ENCODE results near the gene STYXL2. TPM values are rescaled to one million over a fixed set of nuclear protein-coding genes. Genes with fewer than 3 reads are reported as not detected.

Gene STYXL2
- total and polyA plus RNA-seq, 2 of the 4 experiments (the other 2 are of a cell fraction), result not detected

- Histone ChIP-seq H2AFZ (replicated peaks; ENCODE audit: low read length, poor library complexity) (no peak overlapping the region), H3K9me1 (ENCODE audit: insufficient read depth, low read length) (no peaks in the 10 kb centered on the region), H3K18ac (ENCODE audit: low read depth, low read length) (no peak overlapping the region), H3K14ac (replicated peaks; ENCODE audit: low read depth, low read length) (no peak overlapping the region), H4K91ac (ENCODE audit: insufficient read depth, low read depth, low read length) (no peak overlapping the region), H3K4me1 (ENCODE audit: control insufficient read depth, insufficient read depth, low read length) (no peaks in the 10 kb centered on the region), H3K9ac (ENCODE audit: low read depth, low read length) (no peak overlapping the region), H2BK120ac (ENCODE audit: low read depth, low read length) (no peak overlapping the region), H3K4ac (ENCODE audit: low read depth, low read length) (no peak overlapping the region), H4K20me1 (ENCODE audit: insufficient read depth, low read length) (no peaks in the 10 kb centered on the region), H3K23ac (ENCODE audit: low read depth, low read length) (no peak overlapping the region), H2AK5ac (ENCODE audit: low read depth, low read length) (no peak overlapping the region), H2AK9ac (replicated peaks; ENCODE audit: low read depth, low read length, poor library complexity) (no peak overlapping the region), H2BK20ac (ENCODE audit: low read depth, low read length) (no peak overlapping the region), H4K5ac (ENCODE audit: low read depth, low read length) (no peak overlapping the region), H3K56ac (ENCODE audit: extremely low read depth, insufficient read depth, low read length) (no peak overlapping the region), H3K27me3 (ENCODE audit: control insufficient read depth, insufficient read depth, low read length) (peaks cover 3% of the 10 kb centered on the region; the same call in 1 of the 2 replicates), H3K9me3 (ENCODE audit: control insufficient read depth, insufficient read depth, low read length) (no peaks in the 10 kb centered on the region), H3K27ac (ENCODE audit: insufficient read depth, low read length) (no peak overlapping the region), H2BK15ac (ENCODE audit: low read depth, low read length) (no peak overlapping the region), H3K36me3 (ENCODE audit: control insufficient read depth, insufficient read depth, low read length) (no peaks in the 10 kb centered on the region), H3K4me3 (ENCODE audit: insufficient read depth, low read depth, low read length) (no peak overlapping the region), H3K79me1 (ENCODE audit: low read depth in 1 of 2, low read length in 2 of 2) (no peaks in the 10 kb centered on the region), H4K8ac (ENCODE audit: low read depth in 2 of 2, low read length in 2 of 2) (no peak overlapping the region), H2BK5ac (ENCODE audit: low read depth, low read length, poor library complexity, severe bottlenecking) (no peak overlapping the region), H3K4me2 (ENCODE audit: low read depth, low read length) (no peak overlapping the region)
- no CpG with 5 or more reads among the region's 2 CpGs for WGBS, 2 experiments (ENCODE audit: extremely low coverage in 2 of 2, insufficient read length in 1 of 2)
- TF ChIP-seq FOS (IDR thresholded peaks at IDR 0.05; ENCODE audit: low read depth, low read length) (no peak), SMC3 (IDR thresholded peaks at IDR 0.05; ENCODE audit: low read depth, low read length) (no peak), MXI1 (IDR thresholded peaks at IDR 0.05; ENCODE audit: borderline replicate concordance, low read depth, low read length) (no peak), POLR2A (IDR thresholded peaks at IDR 0.05; ENCODE audit: low read depth, low read length) (no peak), RCOR1 (IDR thresholded peaks at IDR 0.05; ENCODE audit: insufficient replicate concordance, low read length) (no peak), MAFK (IDR thresholded peaks at IDR 0.05; ENCODE audit: low read depth, low read length) (no peak), CTCF (conservative IDR thresholded peaks at IDR 0.05; ENCODE audit: low read depth, low read length) (no peak), RAD21 (IDR thresholded peaks at IDR 0.05; ENCODE audit: low read length) (no peak), CEBPB (IDR thresholded peaks at IDR 0.05; ENCODE audit: low read depth, low read length) (no peak), NFE2L2 (IDR thresholded peaks at IDR 0.05; ENCODE audit: low read depth, low read length) (no peak), RFX5 (IDR thresholded peaks at IDR 0.05; ENCODE audit: low read depth, low read length) (no peak), USF2 (IDR thresholded peaks at IDR 0.05; ENCODE audit: low read depth, low read length) (no peak), MAZ (IDR thresholded peaks at IDR 0.05; ENCODE audit: borderline replicate concordance, low read depth, low read length) (no peak), BHLHE40 (IDR thresholded peaks at IDR 0.05; ENCODE audit: low read depth, low read length) (no peak), CHD1 (IDR thresholded peaks at IDR 0.05; ENCODE audit: low read depth, low read length) (no peak), ELK1 (IDR thresholded peaks at IDR 0.05; ENCODE audit: borderline replicate concordance, low read depth, low read length) (no peak)
- ChIA-PET CTCF (no interaction called here), POLR2A (ENCODE audit: unreplicated experiment) (interaction anchor here (0.5 kb wide), 1 partner anchor 605 kb away, joined by 4 read pairs; no protein-coding TSS in a partner anchor)
- BruUV-seq (replicated peaks), result no TSS peak
- ATAC-seq (ENCODE audit: low read depth) (no peak), DNase-seq (no peak)
- dilution Hi-C loops (cut with HindIII; ENCODE audit: low sequenced_read_pairs, unreplicated experiment) (no loop called here), intact Hi-C loops (cut with micrococcal nuclease) (no loop called here), in situ Hi-C loops (cut with MboI; ENCODE audit: low sequenced_read_pairs) (no loop called here)
These were observed 15.2 kb downstream of the STYXL2 start for GRCh38 chr1:167109125-167109524.

All from IMR-90 (cell line).